HG03064 (cell line): ENCODE measurements around the gene DLG4.
A peak's percentile ranks its signal among the peaks of the same experiment; 100 is the strongest.
"Not testable (repeated sequence)": the region's sequence is repeated elsewhere in the genome, so short reads cannot be mapped to it uniquely, and the experiment has no call there.

Experiments used
- ATAC-seq: cut with Tn5 transposase; IDR thresholded peaks from one replicate; pipeline ENCODE4 v1.9.1; 2021; ENCODE audit warnings: low read depth; ENCODE audit not compliant: unreplicated experiment

The DLG4 gene

GRCh38 chr17:7249830-7250229 lies 30.2 kb upstream of the DLG4 start:
- ATAC-seq, result no peak

- ATAC-seq, result no peak
These were observed 29.6 kb upstream of the DLG4 start for GRCh38 chr17:7249214-7249613.

GRCh38 chr17:7248796-7249195 lies 29.2 kb upstream of the DLG4 start:
- ATAC-seq, result no peak

- ATAC-seq, result no peak
These were observed 27.1 kb upstream of the DLG4 start for GRCh38 chr17:7246779-7247178.

- not testable (repeated sequence) for ATAC-seq
These were observed 24.2 kb upstream of the DLG4 start for GRCh38 chr17:7243838-7244237.

- ATAC-seq, result no peak
These were observed 23.8 kb upstream of the DLG4 start for GRCh38 chr17:7243453-7243729.

- ATAC-seq, result no peak
These were observed 23.2 kb upstream of the DLG4 start for GRCh38 chr17:7242717-7243452.

GRCh38 chr17:7241783-7242716 lies 22.4 kb upstream of the DLG4 start, which contains the start of gene GABARAP:
GABARAP (minus strand) TSS chr17:7242449; CDS start chr17:7242330, 119 bp downstream.
- ATAC-seq, result no peak

- no peak for ATAC-seq
These were observed 21.6 kb upstream of the DLG4 start for GRCh38 chr17:7241090-7241733.

- ATAC-seq, result no peak
These were observed 20.7 kb upstream of the DLG4 start for GRCh38 chr17:7240375-7240774.

- ATAC-seq, result peak; percentile 38
These were observed 19.7 kb upstream of the DLG4 start, which contains the start of gene PHF23 for GRCh38 chr17:7239091-7240027. PHF23 (minus strand) TSS chr17:7239457; CDS start chr17:7239279, 178 bp downstream.

GRCh38 chr17:7238420-7239090 lies 18.9 kb upstream of the DLG4 start:
- ATAC-seq, result no peak

GRCh38 chr17:7237761-7238419 lies 18.3 kb upstream of the DLG4 start:
- ATAC-seq, result no peak

GRCh38 chr17:7237266-7237760 lies 17.7 kb upstream of the DLG4 start:
- ATAC-seq, result no peak

GRCh38 chr17:7236808-7237207 lies 17.2 kb upstream of the DLG4 start:
- ATAC-seq, result no peak

- no peak for ATAC-seq
These were observed 16.3 kb upstream of the DLG4 start for GRCh38 chr17:7235693-7236665.

GRCh38 chr17:7234083-7234951 lies 14.7 kb upstream of the DLG4 start, which contains the start of gene DVL2:
DVL2 (minus strand) TSS chr17:7234517; CDS start chr17:7234262, 255 bp downstream.
- ATAC-seq, result peak; percentile 33
